ENCODE data around the gene SLC12A4.
"Not testable (repeated sequence)": the region's sequence is repeated elsewhere in the genome, so short reads cannot be mapped to it uniquely, and the experiment has no call there.

Gene SLC12A4

DNA sequence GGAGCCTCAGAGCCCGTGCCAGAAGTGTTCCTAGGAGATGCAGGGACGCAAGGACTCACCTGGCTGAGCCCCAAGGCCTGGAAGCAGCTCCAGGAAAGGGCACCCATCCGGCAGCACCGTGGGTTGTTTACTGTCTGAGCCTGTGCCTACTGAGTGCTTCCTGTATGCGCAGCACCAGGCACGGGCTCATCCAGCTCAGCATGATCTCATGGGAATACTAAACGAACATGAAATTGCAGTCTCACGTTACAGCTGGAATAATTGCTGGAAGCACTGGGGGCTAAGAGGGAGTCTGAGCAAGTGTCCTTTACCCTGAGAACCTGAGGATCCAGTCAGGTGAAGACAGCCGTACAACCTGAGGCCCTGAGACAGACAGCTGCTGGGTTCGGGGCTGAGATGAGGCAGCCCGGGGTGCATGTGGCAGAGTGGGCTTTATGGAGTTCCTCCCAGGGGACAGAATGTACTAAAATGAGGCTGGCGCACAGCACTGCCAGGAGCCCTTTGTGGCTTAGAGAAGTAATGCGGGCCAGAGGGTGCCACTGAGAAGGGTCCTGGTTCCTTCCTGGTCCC, 42.2 kb downstream of the SLC12A4 start:
- no peak for DNase-seq (ENCODE audit: low read depth)

DNA sequence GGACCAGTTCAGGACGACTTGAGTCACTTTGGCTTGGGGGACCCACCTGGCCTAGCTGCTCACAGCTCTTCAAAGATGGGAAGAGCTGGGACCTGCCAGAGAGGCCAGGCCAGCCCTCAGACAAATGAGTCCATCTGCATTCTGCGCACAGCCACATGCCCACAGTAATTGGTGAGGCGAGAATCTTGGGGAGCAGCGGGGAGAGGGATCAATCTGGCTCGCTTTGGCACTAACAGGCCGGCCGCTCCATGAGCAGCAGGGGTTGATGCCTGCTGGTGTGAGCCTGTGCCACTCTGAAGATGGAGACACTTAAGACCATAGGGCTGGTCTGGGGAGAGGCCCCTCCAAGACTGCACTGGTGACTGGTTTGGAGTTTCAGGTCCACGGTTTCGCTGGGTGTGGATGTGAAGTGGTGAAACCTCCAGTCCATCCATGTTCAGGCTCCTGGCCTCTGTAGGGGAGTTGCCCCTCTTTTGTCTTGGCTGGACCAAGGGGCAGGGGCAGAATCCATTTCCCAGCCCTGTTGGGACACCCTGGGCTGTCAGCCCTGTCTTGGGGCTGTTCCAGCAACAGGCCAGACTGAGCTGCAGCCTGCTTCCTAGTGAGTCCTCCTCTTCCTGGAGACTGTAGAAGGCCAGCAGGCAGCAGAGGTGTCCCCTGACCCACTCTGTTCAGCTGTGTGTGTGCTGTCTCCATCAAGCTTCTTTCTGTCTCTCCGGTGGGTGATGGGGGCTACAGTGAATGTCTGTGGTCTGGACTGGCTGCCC, 44.1 kb downstream of the SLC12A4 start:
- DNase-seq (ENCODE audit: low read depth): no peak

DNA sequence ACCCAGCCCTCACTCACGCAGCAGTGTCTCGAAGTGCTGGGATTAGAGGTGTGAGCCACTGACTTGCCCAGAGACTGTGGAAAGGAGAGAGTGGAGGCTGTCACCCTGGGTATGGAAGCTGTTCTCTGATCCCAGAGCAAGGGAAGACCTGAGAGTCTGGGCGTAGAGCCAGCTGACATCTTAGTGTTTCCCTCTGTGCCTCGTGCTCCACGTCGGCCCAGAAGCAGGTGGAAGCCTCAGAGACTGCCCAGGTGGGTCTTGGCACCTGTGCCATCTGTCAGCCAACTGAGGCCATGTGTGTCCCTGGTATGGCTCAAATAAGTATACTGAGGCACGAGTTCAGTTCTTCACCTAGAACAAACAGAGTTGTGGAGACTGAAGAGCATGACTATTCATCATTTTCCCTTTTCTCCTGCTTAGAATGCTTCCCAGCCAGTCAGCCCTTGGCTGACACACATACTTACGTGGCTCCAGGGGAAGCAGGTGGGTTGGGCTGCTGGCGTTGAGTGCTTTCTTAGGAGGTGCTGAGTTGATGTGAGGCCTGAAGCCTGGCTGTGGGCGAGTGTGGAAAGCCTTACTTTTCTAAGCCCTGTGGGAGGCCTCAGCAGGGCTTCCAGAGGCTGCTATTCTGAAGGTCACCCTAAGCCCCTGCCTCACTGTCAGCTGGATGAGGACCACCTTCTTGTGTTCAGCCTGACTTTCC, 44.9 kb downstream of the SLC12A4 start:
- no peak for DNase-seq (ENCODE audit: low read depth)

DNA sequence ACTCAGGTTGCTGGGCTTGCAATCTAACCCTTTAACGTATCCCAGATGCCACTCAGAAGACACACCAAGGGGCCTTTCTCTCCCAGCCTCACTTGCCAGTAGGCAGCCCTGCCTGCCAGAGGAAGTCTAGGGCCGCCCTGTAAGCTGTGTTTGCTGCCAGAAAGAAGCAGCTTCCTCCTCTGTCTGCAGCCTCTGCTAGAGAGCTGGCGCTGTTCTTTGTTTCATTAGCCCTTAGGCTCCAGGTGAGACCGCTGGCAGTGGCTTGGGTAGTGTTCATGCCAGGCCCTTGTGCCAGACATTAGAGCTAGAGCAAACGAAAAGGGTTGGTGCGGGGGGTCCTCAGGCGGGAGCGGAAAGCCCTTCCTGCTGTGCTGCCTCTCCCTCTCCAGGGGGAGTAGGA, 45.7 kb downstream of the SLC12A4 start:
- DNase-seq (ENCODE audit: low read depth): no peak

DNA sequence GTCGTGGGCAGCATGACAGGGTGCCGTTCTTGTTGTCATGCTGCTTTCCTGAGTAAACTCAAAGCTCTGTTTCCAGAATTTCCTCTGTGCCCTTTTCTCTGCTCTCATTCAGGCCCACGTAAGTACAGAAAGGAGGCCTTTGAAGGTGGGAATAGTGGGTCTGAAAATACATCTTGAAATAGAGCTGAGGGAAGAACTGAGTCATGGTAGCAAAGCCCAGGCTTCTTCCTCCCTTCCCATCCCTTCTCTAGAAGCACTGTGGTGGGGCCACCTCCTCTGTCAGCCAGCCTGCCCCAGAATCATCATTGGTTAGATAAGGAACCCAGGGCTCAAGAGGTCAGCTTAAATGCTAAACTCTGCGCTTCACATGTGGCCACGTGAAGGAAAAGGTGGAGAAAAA, 46.2 kb downstream of the SLC12A4 start:
- DNase-seq (ENCODE audit: low read depth): no peak

DNA sequence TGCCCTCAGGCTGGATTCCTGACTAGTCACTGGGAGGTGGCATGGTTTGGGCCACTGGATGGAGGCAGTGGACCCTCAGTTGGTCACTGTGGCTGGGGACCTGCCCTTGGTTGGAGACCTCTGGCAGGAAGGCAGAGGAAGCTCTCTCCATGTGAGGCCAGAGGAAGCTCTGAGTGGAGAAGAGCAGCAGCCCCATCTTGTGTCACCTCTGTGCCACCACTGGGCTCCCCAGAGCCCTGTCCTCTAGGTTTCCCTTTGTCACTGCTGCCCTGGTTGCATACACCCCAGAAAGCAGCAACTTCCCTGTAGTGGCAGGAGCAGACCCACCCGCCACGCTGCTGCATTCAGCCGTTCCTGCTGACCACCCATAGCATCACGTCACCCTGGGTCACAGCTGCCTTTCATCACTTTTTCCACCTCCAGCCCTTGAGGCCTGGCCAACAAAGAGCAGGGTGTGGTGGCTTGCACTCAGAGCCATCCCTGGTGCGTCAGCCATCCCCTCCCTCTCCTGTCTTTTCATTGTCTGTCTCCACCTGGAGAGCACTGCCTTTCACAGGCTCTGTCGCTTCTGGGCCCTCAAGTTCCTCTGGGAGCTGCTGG, 48.7 kb downstream of the SLC12A4 start:
- DNase-seq (ENCODE audit: low read depth): no peak

DNA sequence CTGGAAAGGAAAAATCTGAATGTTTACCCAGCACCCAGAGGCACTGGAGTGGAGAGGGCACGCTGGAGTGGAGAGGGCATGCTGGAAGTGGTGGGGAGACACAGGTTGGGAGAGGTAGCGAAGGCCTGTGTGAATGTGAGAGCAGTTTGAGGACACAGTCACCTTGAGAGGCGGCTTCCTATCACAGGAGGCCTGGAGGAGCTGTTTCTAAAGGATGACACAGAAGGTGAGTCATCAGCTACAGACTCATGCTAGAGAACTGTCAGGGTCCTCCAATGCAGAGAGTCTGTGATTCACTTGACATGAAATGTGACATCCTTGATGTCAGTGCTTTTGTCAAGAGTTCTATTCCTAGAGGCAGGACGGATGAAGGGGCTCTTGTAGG, 50.6 kb downstream of the SLC12A4 start:
- no peak for DNase-seq (ENCODE audit: low read depth)

DNA sequence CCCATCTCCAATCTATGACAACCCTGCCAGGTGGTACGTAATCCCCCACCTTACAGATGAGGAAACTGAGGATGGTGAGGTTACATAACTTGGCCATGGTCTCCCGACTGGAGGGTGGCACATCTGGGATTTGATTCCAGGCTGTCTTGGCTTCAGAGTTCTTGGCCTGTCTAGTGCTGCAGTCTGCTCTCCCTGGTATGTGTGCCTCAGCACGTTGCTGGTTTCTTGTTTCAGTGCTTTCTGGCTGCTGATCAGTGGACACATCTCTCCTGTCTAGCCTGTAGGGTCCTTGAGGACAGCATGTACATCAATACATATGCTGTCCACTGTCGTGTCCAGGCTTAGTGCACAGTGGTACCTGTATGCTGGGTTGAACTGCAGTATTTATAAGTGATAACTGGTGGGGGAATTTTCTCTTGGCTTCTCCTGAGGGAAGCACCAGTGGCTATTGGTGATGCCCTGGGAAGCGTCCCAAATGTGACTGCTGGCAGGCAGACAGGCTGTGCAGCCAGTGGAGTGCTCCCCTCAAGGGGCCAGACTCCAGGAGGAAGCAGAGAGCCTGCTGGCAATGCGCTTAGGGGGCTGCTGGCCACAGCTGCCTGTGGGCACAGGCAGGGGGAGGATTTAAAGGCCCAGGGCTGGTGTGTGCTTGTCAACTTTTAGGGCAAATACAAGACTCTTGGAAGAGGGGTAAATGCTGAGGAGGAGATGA, 51.1 kb downstream of the SLC12A4 start:
- no peak for DNase-seq (ENCODE audit: low read depth)

DNA sequence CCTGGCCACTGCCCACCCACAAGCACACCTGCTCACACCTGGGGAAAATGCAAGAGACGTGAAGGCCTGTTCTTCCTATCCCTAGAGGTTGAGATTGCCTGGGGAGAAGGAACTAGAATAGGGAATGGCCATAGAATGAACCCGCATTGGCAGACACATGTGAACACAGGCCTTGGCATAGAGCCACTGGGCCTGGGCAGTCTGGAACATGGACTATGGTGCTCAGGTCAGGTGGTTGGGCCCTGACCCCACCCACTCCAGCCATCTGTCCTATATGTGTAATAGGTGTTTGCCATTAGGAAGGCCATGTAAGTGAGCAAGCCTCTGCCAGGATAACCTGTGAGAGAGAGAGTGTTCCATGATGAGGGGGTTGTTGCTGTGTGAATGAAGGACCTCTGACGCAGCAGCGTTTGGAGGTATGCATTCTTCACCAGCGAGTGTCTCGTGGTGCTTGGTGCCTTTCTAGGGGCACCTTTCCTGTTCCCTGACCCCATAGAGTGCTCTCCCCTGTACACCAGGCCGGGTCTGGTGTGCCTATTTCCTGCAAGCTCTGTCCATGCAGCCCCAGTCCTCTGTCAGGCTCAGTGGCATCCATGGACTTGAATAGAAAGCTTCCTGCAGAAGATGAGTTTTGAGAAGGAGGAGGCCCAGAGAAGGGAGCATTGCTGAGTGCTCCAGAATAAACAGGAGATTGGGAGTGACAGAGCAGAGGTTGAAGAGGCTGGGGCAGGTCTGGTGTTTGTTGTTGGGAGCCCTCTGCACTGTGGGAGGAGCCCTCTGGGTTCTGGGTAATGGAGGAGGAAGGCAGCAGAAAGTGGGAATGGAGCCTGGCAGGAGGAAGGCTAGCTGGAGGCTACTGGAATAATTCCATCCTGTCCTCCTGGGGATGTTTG, 52.4 kb downstream of the SLC12A4 start:
- no peak for DNase-seq (ENCODE audit: low read depth)

DNA sequence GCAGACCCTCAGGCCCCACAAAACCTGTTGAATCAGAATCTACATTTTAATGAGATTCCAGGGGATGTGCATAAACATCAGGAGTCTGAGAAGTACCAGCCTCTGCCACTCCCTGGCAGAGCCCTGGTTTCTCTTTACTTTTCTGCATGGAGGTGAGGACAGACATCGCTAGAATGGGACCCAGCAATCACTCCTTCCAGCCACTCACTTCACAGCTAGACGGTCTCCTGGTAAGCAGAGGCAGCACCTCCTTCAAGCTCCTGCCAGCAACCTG, 53.0 kb downstream of the SLC12A4 start:
- not testable (repeated sequence) for DNase-seq (ENCODE audit: low read depth)

DNA sequence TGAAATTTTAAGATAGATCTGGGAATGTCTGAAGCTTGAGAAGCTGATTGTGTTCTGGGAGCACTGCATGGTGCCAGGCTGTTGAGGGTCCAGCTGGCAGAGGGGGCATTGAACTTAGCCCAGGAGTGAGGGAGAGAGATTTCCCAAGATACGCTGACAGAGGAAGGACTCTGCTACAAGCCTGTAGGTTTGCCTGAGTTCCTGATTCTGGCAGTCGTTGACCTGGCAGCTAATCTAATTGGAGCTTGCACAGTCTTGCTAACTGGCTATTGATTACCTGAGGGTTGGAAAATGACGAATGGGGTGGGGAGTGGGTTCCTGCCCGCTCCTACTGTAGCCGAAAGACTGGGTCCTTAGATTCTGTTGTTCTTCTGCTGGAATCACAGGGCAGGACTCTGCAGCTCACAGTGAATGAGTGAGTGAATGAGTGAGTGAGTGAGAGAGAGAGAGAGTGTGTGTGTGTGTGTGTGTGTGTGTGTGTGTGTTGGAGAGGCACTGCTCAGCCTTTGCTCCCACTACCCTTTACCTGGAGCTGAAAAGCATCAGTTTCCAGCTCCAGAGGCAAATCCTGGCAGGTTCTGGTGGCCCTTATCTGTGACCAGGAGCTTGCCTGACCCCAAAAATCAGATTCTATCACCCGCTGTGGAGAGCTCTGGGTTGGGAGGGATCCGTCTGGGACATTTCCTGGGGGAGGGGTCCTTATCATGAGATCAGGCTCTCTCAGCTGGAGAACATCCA, 53.5 kb downstream of the SLC12A4 start:
- DNase-seq (ENCODE audit: low read depth): no peak

DNA sequence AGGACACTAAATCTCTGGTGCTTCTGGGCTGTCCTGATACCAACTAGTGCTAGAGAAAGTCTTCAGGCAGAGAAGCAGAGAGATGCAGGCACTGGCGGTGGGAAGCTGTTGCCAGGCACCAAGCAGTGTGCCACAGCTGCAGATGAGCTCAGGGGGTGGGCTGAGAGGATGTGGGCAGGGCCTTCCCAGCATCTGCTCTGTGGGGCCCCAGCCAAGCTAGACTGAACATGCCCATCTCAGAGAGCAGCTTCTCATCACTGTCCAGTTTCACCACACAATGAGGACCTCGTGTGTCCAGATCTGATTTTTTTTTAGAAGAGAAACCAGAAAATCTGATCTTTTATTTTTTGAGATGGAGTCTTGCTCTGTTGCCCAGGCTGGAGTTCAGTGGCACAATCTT, 58.3 kb downstream of the SLC12A4 start:
- DNase-seq (ENCODE audit: low read depth): no peak

DNA sequence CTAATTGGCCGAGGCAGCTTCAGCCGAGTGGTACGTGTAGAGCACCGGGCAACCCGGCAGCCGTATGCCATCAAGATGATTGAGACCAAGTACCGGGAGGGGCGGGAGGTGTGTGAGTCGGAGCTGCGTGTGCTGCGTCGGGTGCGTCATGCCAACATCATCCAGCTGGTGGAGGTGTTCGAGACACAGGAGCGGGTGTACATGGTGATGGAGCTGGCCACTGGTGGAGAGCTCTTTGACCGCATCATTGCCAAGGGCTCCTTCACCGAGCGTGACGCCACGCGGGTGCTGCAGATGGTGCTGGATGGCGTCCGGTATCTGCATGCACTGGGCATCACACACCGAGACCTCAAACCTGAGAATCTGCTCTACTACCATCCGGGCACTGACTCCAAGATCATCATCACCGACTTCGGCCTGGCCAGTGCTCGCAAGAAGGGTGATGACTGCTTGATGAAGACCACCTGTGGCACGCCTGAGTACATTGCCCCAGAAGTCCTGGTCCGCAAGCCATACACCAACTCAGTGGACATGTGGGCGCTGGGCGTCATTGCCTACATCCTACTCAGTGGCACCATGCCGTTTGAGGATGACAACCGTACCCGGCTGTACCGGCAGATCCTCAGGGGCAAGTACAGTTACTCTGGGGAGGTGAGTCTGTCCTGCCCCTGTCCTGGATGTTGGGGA, 59.2 kb downstream of the SLC12A4 start:
- DNase-seq (ENCODE audit: low read depth): no peak

DNA sequence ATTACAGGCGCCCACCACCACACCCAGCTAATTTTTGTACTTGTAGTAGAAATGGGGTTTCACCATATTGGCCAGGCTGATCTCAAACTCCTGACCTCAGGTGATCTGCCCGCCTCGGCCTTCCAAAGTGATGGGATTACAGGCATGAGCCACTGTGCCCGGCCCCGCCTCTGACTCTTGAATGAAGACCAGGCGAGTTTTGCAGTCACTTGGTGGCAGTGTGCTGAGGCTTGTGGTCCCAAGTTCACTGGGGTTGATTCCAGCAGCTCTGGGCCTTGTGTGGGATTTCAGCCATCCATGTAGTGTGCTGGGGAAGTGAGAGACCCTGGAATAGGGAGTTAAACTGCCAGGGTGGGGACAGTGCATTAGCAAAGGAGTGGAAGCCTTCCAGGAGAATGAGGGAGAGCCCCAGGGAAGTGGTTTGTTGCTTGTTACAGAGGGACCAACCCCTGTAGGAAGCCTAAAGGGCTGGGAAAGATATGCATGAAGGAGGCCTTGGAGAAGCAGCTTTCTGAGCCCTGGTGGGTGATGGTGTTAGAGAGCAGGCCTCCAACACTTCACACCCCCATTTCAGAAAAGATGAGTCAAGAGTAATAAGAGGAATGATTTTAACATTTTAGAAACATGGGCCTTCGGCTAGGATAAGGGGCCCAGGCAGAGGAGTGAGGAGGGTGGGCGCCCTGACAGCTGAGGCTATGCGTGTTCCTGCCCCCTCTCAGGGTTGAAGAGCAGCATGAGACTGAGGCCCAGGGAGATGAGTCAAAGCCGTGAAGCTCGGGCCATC, 60.8 kb downstream of the SLC12A4 start:
- no peak for DNase-seq (ENCODE audit: low read depth)

DNA sequence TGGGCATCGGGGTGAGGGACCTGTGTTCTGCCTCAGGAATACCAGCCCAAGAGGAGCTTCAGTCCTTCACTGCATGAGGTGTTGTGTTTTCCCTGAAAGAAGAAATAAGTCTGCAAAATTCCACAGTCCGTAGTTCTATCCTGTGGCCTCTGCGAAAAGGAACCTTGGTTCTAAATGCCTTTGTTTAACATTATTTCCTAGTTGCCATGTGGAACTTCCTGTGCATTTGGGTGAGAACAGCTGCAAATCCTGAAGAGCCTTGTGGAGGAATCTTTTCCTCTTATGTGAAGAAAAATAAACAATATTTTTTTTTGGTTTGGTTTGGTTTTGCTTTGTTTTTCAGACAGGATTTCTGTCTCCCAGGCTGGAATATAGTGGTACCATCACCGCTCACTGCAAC, 65.6 kb downstream of the SLC12A4 start:
- no peak for DNase-seq (ENCODE audit: low read depth)

DNA sequence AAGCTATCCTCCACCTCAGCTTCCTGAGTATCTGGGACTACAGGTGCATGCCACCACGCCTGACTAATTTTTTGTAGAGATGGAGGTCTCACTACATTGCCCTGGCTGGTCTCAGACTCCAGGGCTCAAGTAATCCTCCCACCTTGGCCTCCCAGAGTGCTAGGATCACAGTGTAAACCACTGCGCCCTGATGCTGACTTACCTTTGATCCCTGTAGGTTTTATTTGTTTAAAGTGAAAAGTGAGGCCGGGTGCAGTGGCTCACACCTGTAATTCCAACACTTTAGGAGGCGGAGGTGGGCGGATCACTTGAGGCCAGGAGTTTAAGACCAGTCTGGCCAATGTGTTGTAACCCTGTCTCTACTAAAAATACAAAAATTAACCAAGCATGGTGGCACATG, 66.7 kb downstream of the SLC12A4 start:
- no peak for DNase-seq (ENCODE audit: low read depth)

DNA sequence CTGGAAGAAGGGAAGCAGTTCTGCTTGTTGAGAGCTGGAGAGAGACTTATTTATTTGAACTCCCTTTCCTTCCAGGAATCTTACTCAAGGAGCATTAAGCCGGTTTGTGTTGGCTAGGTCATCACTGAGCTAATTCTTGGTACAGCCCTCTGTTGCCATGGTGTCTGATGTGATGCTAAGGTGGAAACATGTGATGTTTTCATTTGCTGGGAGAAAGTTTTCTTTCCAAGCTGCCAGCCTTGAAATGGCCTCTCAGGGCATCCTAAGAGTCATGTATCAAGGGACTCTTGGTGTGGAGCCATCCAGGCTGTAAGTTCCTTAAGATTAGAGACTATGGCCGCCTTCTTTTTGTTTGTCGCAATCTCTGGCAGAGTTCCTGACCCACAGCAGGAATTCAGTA, 71.2 kb downstream of the SLC12A4 start:
- DNase-seq (ENCODE audit: low read depth): no peak

DNA sequence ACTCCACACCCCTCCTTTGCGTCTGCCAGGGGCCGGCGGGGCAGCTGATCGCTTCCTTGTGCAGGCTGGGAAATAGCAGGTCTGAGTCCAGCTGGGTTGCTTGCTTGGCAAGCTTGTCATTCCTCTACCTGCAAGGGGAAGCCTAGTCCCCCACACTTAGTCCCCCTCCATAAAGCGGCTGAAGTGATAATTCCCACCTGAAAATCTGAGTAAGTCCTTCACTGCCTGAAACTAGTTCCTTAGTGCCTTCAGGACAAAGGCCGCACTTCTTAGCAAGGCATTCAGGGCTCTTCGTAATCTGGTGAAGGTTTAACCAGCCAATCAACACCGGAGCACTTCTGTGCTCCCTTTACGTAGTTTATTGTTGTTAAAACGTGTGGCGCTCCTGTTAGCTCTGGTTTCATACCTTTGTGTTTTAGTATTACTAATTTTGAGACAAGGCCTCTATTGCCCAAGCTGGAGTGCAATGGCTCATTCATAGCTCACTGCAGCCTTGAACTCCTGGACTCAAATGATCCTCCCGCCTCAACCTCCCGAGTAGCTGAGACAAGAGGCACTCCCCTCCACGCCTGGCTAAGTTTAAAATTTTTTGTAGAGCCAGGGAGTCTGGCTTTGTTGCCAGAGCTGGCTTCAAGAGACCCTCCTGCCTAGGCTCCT, 74.6 kb downstream of the SLC12A4 start:
- DNase-seq (ENCODE audit: low read depth): no peak
